Choroid plexus epithelial cell (primary cell): Measurements from ENCODE around the gene IL7R.

Source experiments
- DNase-seq: peaks from one replicate; pipeline ENCODE4 v3.0.0-alpha.2; 2010; ENCODE audit warnings: low read depth
- H3K4me3 ChIP-seq: 2 replicates; pipeline ENCODE4 v1.5.1; 2011; ENCODE audit warnings: low read depth, mild to moderate bottlenecking, control low read depth, low read length, moderate library complexity
- CTCF ChIP-seq: conservative IDR thresholded peaks from 2 replicates; pipeline ENCODE4 v1.5.1; 2011; ENCODE audit warnings: low read depth, mild to moderate bottlenecking, control low read depth, inconsistent platforms, low read length, moderate library complexity

The IL7R gene

GRCh38 chr5:35880156-35880555, 23.5 kb downstream of the IL7R start:
- H3K4me3 ChIP-seq = no peak overlapping the region
- no peak for TF ChIP-seq CTCF

GRCh38 chr5:35881758-35882157, 25.1 kb downstream of the IL7R start:
- DNase-seq = no peak
- no peak overlapping the region for H3K4me3 ChIP-seq
- no peak for TF ChIP-seq CTCF

More at GRCh38 chr5:35880156-35880555, 23.5 kb downstream of the IL7R start:
- no peak for DNase-seq

GRCh38 chr5:35884191-35884769, 27.6 kb downstream of the IL7R start:
- peak; percentile 83 for DNase-seq
- no peak for TF ChIP-seq CTCF
- no peak overlapping the region for H3K4me3 ChIP-seq

- no peak for DNase-seq
These were observed 28.1 kb downstream of the IL7R start for GRCh38 chr5:35884773-35885172.

GRCh38 chr5:35886381-35886780, 29.7 kb downstream of the IL7R start:
- DNase-seq = no peak
- no peak for TF ChIP-seq CTCF
- no peak overlapping the region for H3K4me3 ChIP-seq

More at GRCh38 chr5:35884773-35885172, 28.1 kb downstream of the IL7R start:
- no peak overlapping the region for H3K4me3 ChIP-seq
- no peak for TF ChIP-seq CTCF

- TF ChIP-seq CTCF = no peak
- no peak overlapping the region for H3K4me3 ChIP-seq
- no peak for DNase-seq
These were observed 30.8 kb downstream of the IL7R start for GRCh38 chr5:35887321-35888100.
